HepG2 (cell line): Measurements from ENCODE around the gene TOM1L2. TPM values are rescaled to one million over a fixed set of nuclear protein-coding genes. Genes with fewer than 3 reads are reported as not detected.

ENCODE experiments used
- CHD2 ChIP-seq: IDR thresholded peaks from 2 replicates; pipeline ENCODE4 v1.6.1; 2011; ENCODE audit warnings: low read depth, low read length, improper control_type of control experiment
- FIP1L1 ChIP-seq: fragments of 200-400 bp; formaldehyde crosslinking; IDR thresholded peaks from 2 replicates; pipeline ENCODE4 v1.6.1; 2018; ENCODE audit warnings: low read depth, mild to moderate bottlenecking, low read length, moderate library complexity, borderline replicate concordance; ENCODE audit not compliant: insufficient read depth
- HOXA5 ChIP-seq: sonication (generic); formaldehyde crosslinking; IDR thresholded peaks from 2 replicates; pipeline ENCODE4 v1.4.0; 2020; ENCODE audit warnings: missing genetic modification reagents
- KLF6 ChIP-seq: IDR thresholded peaks from 2 replicates; pipeline ENCODE4 v1.8.0; 2016; ENCODE audit warnings: missing biosample characterization, missing genetic modification reagents
- MEIS2 ChIP-seq: sonication (generic); formaldehyde crosslinking; IDR thresholded peaks from 2 replicates; pipeline ENCODE4 v1.9.0; 2021; ENCODE audit warnings: mild to moderate bottlenecking, missing genetic modification reagents
- NR2C2 ChIP-seq: sonication (generic); formaldehyde crosslinking; IDR thresholded peaks from 2 replicates; pipeline ENCODE4 v1.4.0; 2020; ENCODE audit warnings: missing genetic modification reagents, mild to moderate bottlenecking, moderate library complexity, borderline replicate concordance
- PCBP1 ChIP-seq: fragments of 200-400 bp; formaldehyde crosslinking; IDR thresholded peaks from 2 replicates; pipeline ENCODE4 v1.6.1; 2017; ENCODE audit warnings: mild to moderate bottlenecking, low read depth, low read length, borderline replicate concordance
- PHF21A ChIP-seq: sonication (generic); formaldehyde crosslinking; IDR thresholded peaks from 2 replicates; pipeline ENCODE4 v1.5.0; 2020; ENCODE audit warnings: mild to moderate bottlenecking, missing genetic modification reagents
- RBM22 ChIP-seq: fragments of 200-400 bp; formaldehyde crosslinking; optimal IDR thresholded peaks from 2 replicates; pipeline ENCODE3; 2017; ENCODE audit warnings: mild to moderate bottlenecking, low read length, moderate library complexity
- SMYD3 ChIP-seq: sonication (generic); formaldehyde crosslinking; IDR thresholded peaks from 2 replicates; pipeline ENCODE4 v1.8.1; 2023; ENCODE audit warnings: mild to moderate bottlenecking, missing genetic modification reagents
- SNRNP70 ChIP-seq: fragments of 200-400 bp; formaldehyde crosslinking; IDR thresholded peaks from 2 replicates; pipeline ENCODE4 v1.6.1; 2017; ENCODE audit warnings: mild to moderate bottlenecking, low read depth, low read length, moderate library complexity
- SPEN ChIP-seq: sonication (generic); formaldehyde crosslinking; IDR thresholded peaks from 2 replicates; pipeline ENCODE4 v1.5.1; 2020; ENCODE audit warnings: low read depth, mild to moderate bottlenecking, missing genetic modification reagents
- SRSF1 ChIP-seq: fragments of 200-400 bp; formaldehyde crosslinking; optimal IDR thresholded peaks from 2 replicates; pipeline ENCODE3; 2017; ENCODE audit warnings: mild to moderate bottlenecking, low read depth, low read length, moderate library complexity
- YEATS2 ChIP-seq: sonication (generic); formaldehyde crosslinking; IDR thresholded peaks from 2 replicates; pipeline ENCODE4 v1.4.0; 2020; ENCODE audit warnings: missing genetic modification reagents, borderline replicate concordance
- ZNF136 ChIP-seq: sonication (generic); formaldehyde crosslinking; IDR thresholded peaks from 2 replicates; pipeline ENCODE4 v1.8.1; 2022; ENCODE audit warnings: low read depth, mild to moderate bottlenecking, moderate library complexity, missing genetic modification reagents
- ZNF788 ChIP-seq: sonication (generic); formaldehyde crosslinking; IDR thresholded peaks from 2 replicates; pipeline ENCODE4 v1.5.0; 2020; ENCODE audit warnings: mild to moderate bottlenecking, missing genetic modification reagents, borderline replicate concordance
- ZNF792 ChIP-seq: IDR thresholded peaks from 2 replicates; pipeline ENCODE4 v1.6.1; 2016
- polyA plus RNA-seq, 8 experiments: library from polyadenylated mRNA; depleted of rRNA in 3 of 8; stranded (reverse) in 7 of 8; unstranded in 1 of 8; fragments of >200 nt; fragmentation: Illumina TruSeq in 4 of 8; extraction: Trizol in 4 of 8; gene quantifications; 2 replicates each; pipeline versions ENCODE4 v1.2.1 to v1.2.3, GENCODE V29; 2011 to 2016; ENCODE audit warnings: low read depth in 4 of 8, missing spikeins in 1 of 8, mixed read lengths in 1 of 8; ENCODE audit not compliant: insufficient read depth in 1 of 8
- total RNA-seq, 5 experiments: library from RNA; depleted of rRNA; stranded (reverse); fragments of >200 nt; fragmentation: Illumina TruSeq; extraction: Trizol; gene quantifications; 2 replicates each; pipeline ENCODE4 v1.2.3, GENCODE V29; 2016; ENCODE audit warnings: low read depth in 1 of 5
- TF ChIP-seq, protein P1 (sequence below): sonication (generic); formaldehyde crosslinking; IDR thresholded peaks from 2 replicates; pipeline ENCODE4 v1.5.1; 2020; ENCODE audit warnings: mild to moderate bottlenecking, missing genetic modification reagents, moderate library complexity
- TF ChIP-seq, protein P2 (sequence below): IDR thresholded peaks from 2 replicates; pipeline ENCODE4 v1.6.1; 2012; ENCODE audit warnings: low read depth, low read length, improper control_type of control experiment
- TF ChIP-seq, protein P3 (sequence below): sonication (generic); formaldehyde crosslinking; IDR thresholded peaks from 2 replicates; pipeline ENCODE4 v1.5.1; 2020; ENCODE audit warnings: missing genetic modification reagents, mild to moderate bottlenecking, borderline replicate concordance
- TF ChIP-seq, protein P4 (sequence below): IDR thresholded peaks from 2 replicates; pipeline ENCODE4 v1.6.1; 2012; ENCODE audit warnings: low read length, improper control_type of control experiment

Gene TOM1L2
- total and polyA plus RNA-seq, 2 of the 13 experiments (the other 11 are each of a cell fraction or from before 2014, with no cell fraction given) = 4.7 to 7.4 TPM

DNA sequence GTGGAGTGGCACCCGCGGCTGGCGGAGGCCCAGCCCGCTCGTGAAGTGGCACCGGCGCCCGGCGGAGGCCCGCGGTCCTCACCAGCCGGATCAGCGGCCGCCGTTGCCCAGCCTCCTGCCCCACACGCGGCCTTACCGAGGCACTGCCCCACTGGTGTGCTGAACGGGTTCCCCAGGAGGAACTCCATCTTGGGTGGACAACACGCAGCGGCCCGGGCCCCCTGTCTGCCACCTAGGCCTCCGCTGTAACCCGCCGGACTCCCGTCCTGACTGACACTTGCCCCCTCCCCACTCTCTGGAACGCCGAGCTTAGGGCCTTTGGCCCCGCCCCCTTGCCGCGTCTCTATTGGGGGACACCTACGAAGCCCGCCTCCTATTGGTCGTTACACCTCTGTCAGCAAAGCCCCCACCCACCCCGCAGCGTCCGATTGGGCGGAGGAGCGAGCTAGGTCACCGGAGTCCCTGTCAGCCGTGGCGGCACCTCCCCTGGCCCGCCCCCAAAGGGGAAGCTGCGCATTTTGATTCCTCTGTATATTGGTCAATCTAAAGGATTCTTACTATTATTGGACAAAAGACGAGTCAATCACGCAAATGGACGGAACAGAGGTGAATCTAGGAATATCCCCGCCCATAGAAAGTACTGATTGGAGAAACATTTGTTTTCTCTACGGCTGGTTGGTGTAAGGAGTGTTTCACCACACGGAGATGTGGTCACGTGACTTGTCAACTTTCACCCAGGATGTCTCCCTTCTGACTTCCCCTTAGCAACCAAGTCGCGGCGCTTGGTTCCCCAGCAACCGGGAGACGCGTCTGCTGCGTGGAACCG, at the start of gene TOM1L2, which contains the start of gene DRC3 (continued):
- TF ChIP-seq, protein P1, sequence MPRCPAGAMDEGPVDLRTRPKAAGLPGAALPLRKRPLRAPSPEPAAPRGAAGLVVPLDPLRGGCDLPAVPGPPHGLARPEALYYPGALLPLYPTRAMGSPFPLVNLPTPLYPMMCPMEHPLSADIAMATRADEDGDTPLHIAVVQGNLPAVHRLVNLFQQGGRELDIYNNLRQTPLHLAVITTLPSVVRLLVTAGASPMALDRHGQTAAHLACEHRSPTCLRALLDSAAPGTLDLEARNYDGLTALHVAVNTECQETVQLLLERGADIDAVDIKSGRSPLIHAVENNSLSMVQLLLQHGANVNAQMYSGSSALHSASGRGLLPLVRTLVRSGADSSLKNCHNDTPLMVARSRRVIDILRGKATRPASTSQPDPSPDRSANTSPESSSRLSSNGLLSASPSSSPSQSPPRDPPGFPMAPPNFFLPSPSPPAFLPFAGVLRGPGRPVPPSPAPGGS = 0 out of 2 replicates have a peak, but pooled peaks have one; percentile 30
- TF ChIP-seq SNRNP70 (no peak), SMYD3 (CRISPR knock-in tag) (no peak), MEIS2 (CRISPR knock-in tag) (peak; percentile 82), KLF6 (no peak), YEATS2 (peak; percentile 34; the same call in 1 of the 2 replicates), SPEN (peak; percentile 68), ZNF788 (CRISPR knock-in tag) (peak; percentile 16; the same call in 1 of the 2 replicates), ZNF136 (CRISPR knock-in tag) (no peak), HOXA5 (CRISPR knock-in tag) (0 out of 2 replicates have a peak, but pooled peaks have one; percentile 18), SRSF1 (peak; percentile 24), ZNF792 (CRISPR knock-in tag) (no peak), CHD2 (peak; percentile 80), PCBP1 (0 out of 2 replicates have a peak, but pooled peaks have one; percentile 76), NR2C2 (CRISPR knock-in tag) (peak; percentile 97), RBM22 (peak; percentile 90), PHF21A (CRISPR knock-in tag) (0 out of 2 replicates have a peak, but pooled peaks have one; percentile 48), FIP1L1 (no peak)
- TF ChIP-seq, protein P2, sequence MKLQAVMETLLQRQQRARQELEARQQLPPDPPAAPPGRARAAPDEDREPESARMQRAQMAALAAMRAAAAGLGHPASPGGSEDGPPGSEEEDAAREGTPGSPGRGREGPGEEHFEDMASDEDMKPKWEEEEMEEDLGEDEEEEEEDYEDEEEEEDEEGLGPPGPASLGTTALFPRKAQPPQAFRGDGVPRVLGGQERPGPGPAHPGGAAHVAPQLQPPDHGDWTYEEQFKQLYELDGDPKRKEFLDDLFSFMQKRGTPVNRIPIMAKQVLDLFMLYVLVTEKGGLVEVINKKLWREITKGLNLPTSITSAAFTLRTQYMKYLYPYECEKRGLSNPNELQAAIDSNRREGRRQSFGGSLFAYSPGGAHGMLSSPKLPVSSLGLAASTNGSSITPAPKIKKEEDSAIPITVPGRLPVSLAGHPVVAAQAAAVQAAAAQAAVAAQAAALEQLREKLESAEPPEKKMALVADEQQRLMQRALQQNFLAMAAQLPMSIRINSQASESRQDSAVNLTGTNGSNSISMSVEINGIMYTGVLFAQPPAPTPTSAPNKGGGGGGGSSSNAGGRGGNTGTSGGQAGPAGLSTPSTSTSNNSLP = 0 out of 2 replicates have a peak, but pooled peaks have one; percentile 18
- TF ChIP-seq, protein P3, sequence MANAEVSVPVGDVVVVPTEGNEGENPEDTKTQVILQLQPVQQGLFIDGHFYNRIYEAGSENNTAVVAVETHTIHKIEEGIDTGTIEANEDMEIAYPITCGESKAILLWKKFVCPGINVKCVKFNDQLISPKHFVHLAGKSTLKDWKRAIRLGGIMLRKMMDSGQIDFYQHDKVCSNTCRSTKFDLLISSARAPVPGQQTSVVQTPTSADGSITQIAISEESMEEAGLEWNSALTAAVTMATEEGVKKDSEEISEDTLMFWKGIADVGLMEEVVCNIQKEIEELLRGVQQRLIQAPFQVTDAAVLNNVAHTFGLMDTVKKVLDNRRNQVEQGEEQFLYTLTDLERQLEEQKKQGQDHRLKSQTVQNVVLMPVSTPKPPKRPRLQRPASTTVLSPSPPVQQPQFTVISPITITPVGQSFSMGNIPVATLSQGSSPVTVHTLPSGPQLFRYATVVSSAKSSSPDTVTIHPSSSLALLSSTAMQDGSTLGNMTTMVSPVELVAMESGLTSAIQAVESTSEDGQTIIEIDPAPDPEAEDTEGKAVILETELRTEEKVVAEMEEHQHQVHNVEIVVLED = peak; percentile 71; the same call in 1 of the 2 replicates
- TF ChIP-seq, protein P4, sequence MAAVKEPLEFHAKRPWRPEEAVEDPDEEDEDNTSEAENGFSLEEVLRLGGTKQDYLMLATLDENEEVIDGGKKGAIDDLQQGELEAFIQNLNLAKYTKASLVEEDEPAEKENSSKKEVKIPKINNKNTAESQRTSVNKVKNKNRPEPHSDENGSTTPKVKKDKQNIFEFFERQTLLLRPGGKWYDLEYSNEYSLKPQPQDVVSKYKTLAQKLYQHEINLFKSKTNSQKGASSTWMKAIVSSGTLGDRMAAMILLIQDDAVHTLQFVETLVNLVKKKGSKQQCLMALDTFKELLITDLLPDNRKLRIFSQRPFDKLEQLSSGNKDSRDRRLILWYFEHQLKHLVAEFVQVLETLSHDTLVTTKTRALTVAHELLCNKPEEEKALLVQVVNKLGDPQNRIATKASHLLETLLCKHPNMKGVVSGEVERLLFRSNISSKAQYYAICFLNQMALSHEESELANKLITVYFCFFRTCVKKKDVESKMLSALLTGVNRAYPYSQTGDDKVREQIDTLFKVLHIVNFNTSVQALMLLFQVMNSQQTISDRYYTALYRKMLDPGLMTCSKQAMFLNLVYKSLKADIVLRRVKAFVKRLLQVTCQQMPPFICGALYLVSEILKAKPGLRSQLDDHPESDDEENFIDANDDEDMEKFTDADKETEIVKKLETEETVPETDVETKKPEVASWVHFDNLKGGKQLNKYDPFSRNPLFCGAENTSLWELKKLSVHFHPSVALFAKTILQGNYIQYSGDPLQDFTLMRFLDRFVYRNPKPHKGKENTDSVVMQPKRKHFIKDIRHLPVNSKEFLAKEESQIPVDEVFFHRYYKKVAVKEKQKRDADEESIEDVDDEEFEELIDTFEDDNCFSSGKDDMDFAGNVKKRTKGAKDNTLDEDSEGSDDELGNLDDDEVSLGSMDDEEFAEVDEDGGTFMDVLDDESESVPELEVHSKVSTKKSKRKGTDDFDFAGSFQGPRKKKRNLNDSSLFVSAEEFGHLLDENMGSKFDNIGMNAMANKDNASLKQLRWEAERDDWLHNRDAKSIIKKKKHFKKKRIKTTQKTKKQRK = peak; percentile 98
